Left lung (tissue), 10 donors: ENCODE measurements around the gene POMT1. TPM values are rescaled to one million over a fixed set of nuclear protein-coding genes. Genes with fewer than 3 reads are reported as not detected.

Experiments used
- ATAC-seq: fragments of 200-7000 bp; cut with Tn5 transposase; one replicate; pipeline ENCODE4 v1.9.1; 2020; ENCODE audit warnings: moderate library complexity
- DNase-seq, 4 donors: peaks; one replicate each; pipeline ENCODE4 v3.0.0-alpha.2; 2013 to 2020
- H3K27ac ChIP-seq, 2 donors: fragments of 200-600 bp; sonication (generic) in 1 of 2; one replicate each; pipeline versions ENCODE4 v1.5.0 to v1.8.0; 2020 to 2021
- H3K27me3 ChIP-seq, 2 donors: fragments of 200-600 bp; sonication (generic) in 1 of 2; one replicate each; pipeline versions ENCODE4 v1.5.0 to v1.8.0; 2020 to 2021
- H3K36me3 ChIP-seq, 2 donors: fragments of 200-600 bp; sonication (generic) in 1 of 2; one replicate each; pipeline versions ENCODE4 v1.5.0 to v1.8.0; 2020 to 2021
- H3K4me1 ChIP-seq, 2 donors: fragments of 200-600 bp; one replicate each; pipeline ENCODE4 v1.8.0; 2021
- H3K4me3 ChIP-seq, 2 donors: fragments of 200-600 bp; sonication (generic) in 1 of 2; one replicate each; pipeline versions ENCODE4 v1.5.0 to v1.8.0; 2020 to 2021; ENCODE audit warnings: mild to moderate bottlenecking in 1 of 2
- H3K9me3 ChIP-seq, 2 donors: fragments of 200-600 bp; sonication (generic) in 1 of 2; one replicate each; pipeline versions ENCODE4 v1.5.0 to v1.8.0; 2020 to 2021
- intact Hi-C, 2 donors: fragments of 100-400 bp; cut with DNase I; formaldehyde crosslinking; loops; one replicate each; pipeline versions ENCODE4 v1.11.2 to v1.14.2; 2022
- polyA plus RNA-seq, 6 donors: library from polyadenylated mRNA; unstranded; fragments of 120-200 nt; gene quantifications; one replicate each; pipeline ENCODE4 v1.2.1, GENCODE V29; 2013; ENCODE audit not compliant: insufficient read length in 6 of 6
- total RNA-seq, 2 donors: library from RNA; stranded (reverse); fragmentation: NEBNext Ultra II Directional; extraction: Animal tissue kit (Norgen Biotek cat#: 25700); gene quantifications; one replicate each; pipeline ENCODE4 v1.2.1, GENCODE V29; 2021
- TF ChIP-seq, protein P1 (sequence below), 2 donors: fragments of 200-600 bp; sonication (generic) in 1 of 2; IDR thresholded peaks; one replicate each; pipeline versions ENCODE4 v1.5.0 to v1.8.0; 2021; ENCODE audit warnings: antibody characterized with exemption in 2 of 2
- donor health status: DM: no; HTN: yes; CAD: no.
- donor health status: DM: no; HTN: no; CAD: no.

POMT1 gene
- total and polyA plus RNA-seq, 8 donors = 20.3 to 56.9 (median 39.2) TPM

DNA sequence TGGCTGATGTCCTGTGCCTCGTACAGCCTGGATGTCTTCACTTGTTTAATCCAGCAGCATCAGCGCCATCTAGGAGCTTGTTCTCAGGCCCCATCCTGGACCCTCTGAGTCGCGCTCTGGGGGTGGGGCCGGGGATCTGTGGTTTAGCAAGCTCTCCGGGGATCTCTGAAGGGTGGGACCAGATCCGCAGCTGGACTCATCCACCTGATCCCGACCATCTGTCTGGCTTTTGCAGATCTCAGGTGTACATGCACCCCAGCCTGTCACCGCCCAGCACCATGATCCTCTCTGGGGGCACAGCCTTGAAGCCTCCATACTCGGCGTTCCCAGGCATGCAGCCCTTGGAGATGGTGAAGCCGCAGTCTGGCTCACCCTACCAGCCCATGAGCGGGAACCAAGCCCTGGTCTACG, 15.1 kb upstream of the POMT1 start:
- no peak for ATAC-seq
- TF ChIP-seq, protein P1, sequence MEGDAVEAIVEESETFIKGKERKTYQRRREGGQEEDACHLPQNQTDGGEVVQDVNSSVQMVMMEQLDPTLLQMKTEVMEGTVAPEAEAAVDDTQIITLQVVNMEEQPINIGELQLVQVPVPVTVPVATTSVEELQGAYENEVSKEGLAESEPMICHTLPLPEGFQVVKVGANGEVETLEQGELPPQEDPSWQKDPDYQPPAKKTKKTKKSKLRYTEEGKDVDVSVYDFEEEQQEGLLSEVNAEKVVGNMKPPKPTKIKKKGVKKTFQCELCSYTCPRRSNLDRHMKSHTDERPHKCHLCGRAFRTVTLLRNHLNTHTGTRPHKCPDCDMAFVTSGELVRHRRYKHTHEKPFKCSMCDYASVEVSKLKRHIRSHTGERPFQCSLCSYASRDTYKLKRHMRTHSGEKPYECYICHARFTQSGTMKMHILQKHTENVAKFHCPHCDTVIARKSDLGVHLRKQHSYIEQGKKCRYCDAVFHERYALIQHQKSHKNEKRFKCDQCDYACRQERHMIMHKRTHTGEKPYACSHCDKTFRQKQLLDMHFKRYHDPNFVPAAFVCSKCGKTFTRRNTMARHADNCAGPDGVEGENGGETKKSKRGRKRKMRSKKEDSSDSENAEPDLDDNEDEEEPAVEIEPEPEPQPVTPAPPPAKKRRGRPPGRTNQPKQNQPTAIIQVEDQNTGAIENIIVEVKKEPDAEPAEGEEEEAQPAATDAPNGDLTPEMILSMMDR (IDR thresholded peaks at IDR 0.05) = no peak
- intact Hi-C loops = no loop called here

GRCh38 chr9:131490514-131490913, 12.2 kb upstream of the POMT1 start:
- H3K27ac ChIP-seq = no peak overlapping the region
- intact Hi-C loops = loop anchor here in 1 of 2 donors (10.0 kb wide), 1 partner anchor 254 kb away; the partner anchor contains the start of gene RAPGEF1
- H3K36me3 ChIP-seq = peaks cover 4 to 100% of the 10 kb centered on the region in 2 donors
- ATAC-seq = no peak
- no peaks in the 10 kb centered on the region for H3K9me3 ChIP-seq
- no peaks in the 10 kb centered on the region for H3K4me1 ChIP-seq
- no peaks in the 10 kb centered on the region for H3K27me3 ChIP-seq
- TF ChIP-seq, protein P1 (IDR thresholded peaks at IDR 0.05) = no peak
- DNase-seq = peak in 1 of 4 donors; percentile 26
- H3K4me3 ChIP-seq = no peak overlapping the region

More for the DNA sequence above, 15.1 kb upstream of the POMT1 start:
- no peaks in the 10 kb centered on the region for H3K4me1 ChIP-seq
- no peaks in the 10 kb centered on the region for H3K9me3 ChIP-seq
- no peaks in the 10 kb centered on the region for H3K27me3 ChIP-seq
- H3K27ac ChIP-seq = no peak overlapping the region
- DNase-seq = peak in 1 of 4 donors; percentile 53
- H3K36me3 ChIP-seq = peaks cover 9 to 100% of the 10 kb centered on the region in 2 donors
- no peak overlapping the region for H3K4me3 ChIP-seq

- intact Hi-C loops = loop anchor here in 1 of 2 donors (10.0 kb wide), 1 partner anchor 254 kb away; the partner anchor contains the start of gene RAPGEF1
- ATAC-seq = no peak
- Histone ChIP-seq H3K4me1 (no peaks in the 10 kb centered on the region), H3K27ac (no peak overlapping the region), H3K27me3 (no peaks in the 10 kb centered on the region), H3K9me3 (no peaks in the 10 kb centered on the region), H3K36me3 (peaks cover 4 to 100% of the 10 kb centered on the region in 2 donors), H3K4me3 (no peak overlapping the region)
- TF ChIP-seq, protein P1 (IDR thresholded peaks at IDR 0.05) = no peak
- DNase-seq = peak in 1 of 4 donors; percentile 50
Observed at GRCh38 chr9:131491001-131491710, 11.6 kb upstream of the POMT1 start.

DNA sequence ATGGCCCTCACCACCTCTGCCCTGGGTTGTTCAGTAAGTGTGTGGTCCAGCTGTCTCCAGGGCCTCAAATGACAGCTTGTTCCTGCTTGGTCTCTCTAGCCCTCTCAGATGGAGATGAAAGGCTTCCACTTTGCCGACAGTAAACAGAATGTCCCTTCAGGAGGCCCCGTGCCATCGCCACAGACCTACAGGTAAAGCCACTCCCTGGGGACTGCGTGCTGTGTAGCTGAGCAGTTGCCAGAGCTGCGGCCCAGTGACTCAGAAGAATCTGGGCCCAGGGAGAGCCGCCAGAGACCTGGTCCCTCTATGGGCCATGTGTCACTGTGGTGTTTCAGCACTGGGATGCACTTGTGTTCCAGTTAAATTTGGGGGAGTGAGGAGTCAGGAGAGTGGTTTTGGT, 10.6 kb upstream of the POMT1 start:
- DNase-seq = peak in 1 of 4 donors; percentile 46
- peaks cover 4 to 100% of the 10 kb centered on the region in 2 donors for H3K36me3 ChIP-seq
- no peak for ATAC-seq
- TF ChIP-seq, protein P1 (IDR thresholded peaks at IDR 0.05) = no peak
- no peaks in the 10 kb centered on the region for H3K27me3 ChIP-seq
- no peaks in the 10 kb centered on the region for H3K4me1 ChIP-seq
- no peaks in the 10 kb centered on the region for H3K9me3 ChIP-seq
- intact Hi-C loops = loop anchor here in 1 of 2 donors (10.0 kb wide), 1 partner anchor 253 kb away; the partner anchor contains the start of gene RAPGEF1
- H3K4me3 ChIP-seq = no peak overlapping the region
- no peak overlapping the region for H3K27ac ChIP-seq

- no peak for ATAC-seq
- no peak overlapping the region for H3K27ac ChIP-seq
- TF ChIP-seq, protein P1 (IDR thresholded peaks at IDR 0.05) = no peak
Observed at GRCh38 chr9:131494296-131494870, 8.3 kb upstream of the POMT1 start.

More at GRCh38 chr9:131494296-131494870, 8.3 kb upstream of the POMT1 start:
- no peak overlapping the region for H3K4me3 ChIP-seq
- H3K27me3 ChIP-seq = no peaks in the 10 kb centered on the region
- no peaks in the 10 kb centered on the region for H3K4me1 ChIP-seq
- H3K9me3 ChIP-seq = no peaks in the 10 kb centered on the region
- peaks cover 4 to 100% of the 10 kb centered on the region in 2 donors for H3K36me3 ChIP-seq
- intact Hi-C loops = loop anchor here in 1 of 2 donors (10.0 kb wide), 1 partner anchor 250 kb away; the partner anchor contains the start of gene RAPGEF1
- peak in 1 of 4 donors; percentile 48 for DNase-seq
